Ishikawa (cell line): ENCODE data around the gene ATXN10.

Experiments
- CEBPB ChIP-seq: IDR thresholded peaks from 2 replicates; pipeline ENCODE4 v1.6.1; 2012
- CREB1 ChIP-seq: IDR thresholded peaks from 2 replicates; pipeline ENCODE4 v1.6.1; 2012; ENCODE audit warnings: low read depth
- EP300 ChIP-seq: IDR thresholded peaks from 2 replicates; pipeline ENCODE4 v1.6.1; 2012; ENCODE audit warnings: borderline replicate concordance
- FOXM1 ChIP-seq: IDR thresholded peaks from 2 replicates; pipeline ENCODE4 v1.6.1; 2012; ENCODE audit warnings: low read depth, borderline replicate concordance
- NFIC ChIP-seq: IDR thresholded peaks from 2 replicates; pipeline ENCODE4 v1.6.1; 2012
- RAD21 ChIP-seq: IDR thresholded peaks from 2 replicates; pipeline ENCODE4 v1.6.1; 2012; ENCODE audit warnings: low read depth
- TAF1 ChIP-seq: IDR thresholded peaks from 2 replicates; pipeline ENCODE4 v1.6.1; 2012; ENCODE audit warnings: low read depth, mild to moderate bottlenecking
- TCF12 ChIP-seq: IDR thresholded peaks from 2 replicates; pipeline ENCODE4 v1.6.1; 2012; ENCODE audit warnings: low read depth
- TEAD4 ChIP-seq: IDR thresholded peaks from 2 replicates; pipeline ENCODE4 v1.6.1; 2012
- YY1 ChIP-seq: IDR thresholded peaks from 2 replicates; pipeline ENCODE4 v1.6.1; 2012; ENCODE audit warnings: low read depth
- ZBTB7A ChIP-seq: IDR thresholded peaks from 2 replicates; pipeline ENCODE4 v1.6.1; 2012; ENCODE audit warnings: low read depth
- TF ChIP-seq, protein P1 (sequence below): IDR thresholded peaks from 2 replicates; pipeline ENCODE4 v1.6.1; 2012; ENCODE audit warnings: low read depth, mild to moderate bottlenecking
- TF ChIP-seq, protein P2 (sequence below): IDR thresholded peaks from 2 replicates; pipeline ENCODE4 v1.6.1; 2012
- TF ChIP-seq, protein P3 (sequence below): IDR thresholded peaks from 2 replicates; pipeline ENCODE4 v1.6.1; 2012

DNA sequence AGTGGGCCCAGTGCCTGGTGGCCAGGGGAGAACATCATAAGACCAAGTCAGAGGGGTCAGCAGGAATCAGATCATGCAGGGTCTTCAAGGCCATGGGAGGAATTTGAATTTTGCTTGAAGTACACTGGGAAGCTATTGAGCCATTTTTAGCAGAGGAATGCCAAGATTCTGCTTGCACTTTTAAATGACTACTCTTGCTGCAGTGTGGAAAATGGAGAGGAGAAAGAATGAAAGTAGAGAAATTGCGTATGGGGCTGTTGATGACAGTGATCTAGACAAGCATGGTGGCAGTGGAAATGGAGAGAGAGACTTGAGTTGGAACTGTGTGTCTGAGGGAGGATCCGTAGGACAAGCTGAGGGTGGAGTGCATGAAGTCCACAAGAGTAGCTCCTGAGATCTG is 177.3 kb downstream of the ATXN10 start:
- no peak for TF ChIP-seq RAD21
- no peak for TF ChIP-seq EP300
- TF ChIP-seq, protein P1, sequence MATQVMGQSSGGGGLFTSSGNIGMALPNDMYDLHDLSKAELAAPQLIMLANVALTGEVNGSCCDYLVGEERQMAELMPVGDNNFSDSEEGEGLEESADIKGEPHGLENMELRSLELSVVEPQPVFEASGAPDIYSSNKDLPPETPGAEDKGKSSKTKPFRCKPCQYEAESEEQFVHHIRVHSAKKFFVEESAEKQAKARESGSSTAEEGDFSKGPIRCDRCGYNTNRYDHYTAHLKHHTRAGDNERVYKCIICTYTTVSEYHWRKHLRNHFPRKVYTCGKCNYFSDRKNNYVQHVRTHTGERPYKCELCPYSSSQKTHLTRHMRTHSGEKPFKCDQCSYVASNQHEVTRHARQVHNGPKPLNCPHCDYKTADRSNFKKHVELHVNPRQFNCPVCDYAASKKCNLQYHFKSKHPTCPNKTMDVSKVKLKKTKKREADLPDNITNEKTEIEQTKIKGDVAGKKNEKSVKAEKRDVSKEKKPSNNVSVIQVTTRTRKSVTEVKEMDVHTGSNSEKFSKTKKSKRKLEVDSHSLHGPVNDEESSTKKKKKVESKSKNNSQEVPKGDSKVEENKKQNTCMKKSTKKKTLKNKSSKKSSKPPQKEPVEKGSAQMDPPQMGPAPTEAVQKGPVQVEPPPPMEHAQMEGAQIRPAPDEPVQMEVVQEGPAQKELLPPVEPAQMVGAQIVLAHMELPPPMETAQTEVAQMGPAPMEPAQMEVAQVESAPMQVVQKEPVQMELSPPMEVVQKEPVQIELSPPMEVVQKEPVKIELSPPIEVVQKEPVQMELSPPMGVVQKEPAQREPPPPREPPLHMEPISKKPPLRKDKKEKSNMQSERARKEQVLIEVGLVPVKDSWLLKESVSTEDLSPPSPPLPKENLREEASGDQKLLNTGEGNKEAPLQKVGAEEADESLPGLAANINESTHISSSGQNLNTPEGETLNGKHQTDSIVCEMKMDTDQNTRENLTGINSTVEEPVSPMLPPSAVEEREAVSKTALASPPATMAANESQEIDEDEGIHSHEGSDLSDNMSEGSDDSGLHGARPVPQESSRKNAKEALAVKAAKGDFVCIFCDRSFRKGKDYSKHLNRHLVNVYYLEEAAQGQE, result no peak
- no peak for TF ChIP-seq TEAD4
- TF ChIP-seq CREB1, result no peak
- no peak for TF ChIP-seq TAF1
- TF ChIP-seq CEBPB, result no peak
- TF ChIP-seq YY1, result no peak
- TF ChIP-seq ZBTB7A, result no peak
- TF ChIP-seq TCF12, result no peak
- TF ChIP-seq, protein P2, sequence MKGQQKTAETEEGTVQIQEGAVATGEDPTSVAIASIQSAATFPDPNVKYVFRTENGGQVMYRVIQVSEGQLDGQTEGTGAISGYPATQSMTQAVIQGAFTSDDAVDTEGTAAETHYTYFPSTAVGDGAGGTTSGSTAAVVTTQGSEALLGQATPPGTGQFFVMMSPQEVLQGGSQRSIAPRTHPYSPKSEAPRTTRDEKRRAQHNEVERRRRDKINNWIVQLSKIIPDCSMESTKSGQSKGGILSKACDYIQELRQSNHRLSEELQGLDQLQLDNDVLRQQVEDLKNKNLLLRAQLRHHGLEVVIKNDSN, result no peak
- TF ChIP-seq NFIC, result no peak
- TF ChIP-seq, protein P3, sequence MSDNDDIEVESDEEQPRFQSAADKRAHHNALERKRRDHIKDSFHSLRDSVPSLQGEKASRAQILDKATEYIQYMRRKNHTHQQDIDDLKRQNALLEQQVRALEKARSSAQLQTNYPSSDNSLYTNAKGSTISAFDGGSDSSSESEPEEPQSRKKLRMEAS, result no peak
- TF ChIP-seq FOXM1, result no peak
